GM12872 (cell line): ENCODE data around the gene PARVB.

Experiments used
- TF ChIP-seq, protein P1 (sequence below): IDR thresholded peaks from 3 replicates; pipeline ENCODE4 v1.5.1; 2011; ENCODE audit warnings: low read depth, mild to moderate bottlenecking, low read length, moderate library complexity; ENCODE audit not compliant: insufficient read depth

Gene PARVB

DNA sequence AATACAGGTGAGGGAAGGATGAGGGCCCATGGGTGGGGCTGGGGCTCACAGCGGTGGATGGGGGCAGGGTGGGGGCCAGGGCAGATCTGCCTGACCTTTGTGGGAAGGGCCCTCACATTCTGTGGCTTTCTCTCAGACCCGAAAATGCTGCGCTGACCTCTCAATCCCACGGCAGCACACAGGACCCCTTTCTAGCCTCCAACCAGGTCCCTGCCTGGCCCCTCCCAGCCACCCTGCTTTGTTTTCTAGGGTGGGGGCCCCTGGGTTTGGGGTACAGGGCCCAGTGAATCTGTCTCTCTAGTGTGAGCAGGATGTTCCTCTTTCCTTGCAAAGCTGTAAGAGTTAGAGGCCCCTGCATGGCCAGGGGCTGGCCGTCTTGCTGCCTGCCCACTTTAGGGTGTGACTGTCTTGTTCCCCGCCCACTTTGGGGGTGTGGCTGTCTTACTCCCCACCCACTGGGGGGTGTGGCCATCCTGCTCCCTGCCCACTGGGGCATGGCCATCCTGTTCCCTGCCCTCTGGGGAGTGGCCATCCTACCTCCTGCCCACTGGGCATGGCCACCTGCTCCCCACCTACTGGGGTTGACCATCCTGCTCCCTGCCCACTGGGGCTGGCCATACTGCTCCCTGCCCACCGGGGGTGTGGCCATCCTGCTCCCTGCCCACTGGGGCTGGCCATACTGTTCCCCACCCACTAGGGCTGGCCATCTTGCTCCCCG is 168.2 kb downstream of the PARVB start:
- TF ChIP-seq, protein P1, sequence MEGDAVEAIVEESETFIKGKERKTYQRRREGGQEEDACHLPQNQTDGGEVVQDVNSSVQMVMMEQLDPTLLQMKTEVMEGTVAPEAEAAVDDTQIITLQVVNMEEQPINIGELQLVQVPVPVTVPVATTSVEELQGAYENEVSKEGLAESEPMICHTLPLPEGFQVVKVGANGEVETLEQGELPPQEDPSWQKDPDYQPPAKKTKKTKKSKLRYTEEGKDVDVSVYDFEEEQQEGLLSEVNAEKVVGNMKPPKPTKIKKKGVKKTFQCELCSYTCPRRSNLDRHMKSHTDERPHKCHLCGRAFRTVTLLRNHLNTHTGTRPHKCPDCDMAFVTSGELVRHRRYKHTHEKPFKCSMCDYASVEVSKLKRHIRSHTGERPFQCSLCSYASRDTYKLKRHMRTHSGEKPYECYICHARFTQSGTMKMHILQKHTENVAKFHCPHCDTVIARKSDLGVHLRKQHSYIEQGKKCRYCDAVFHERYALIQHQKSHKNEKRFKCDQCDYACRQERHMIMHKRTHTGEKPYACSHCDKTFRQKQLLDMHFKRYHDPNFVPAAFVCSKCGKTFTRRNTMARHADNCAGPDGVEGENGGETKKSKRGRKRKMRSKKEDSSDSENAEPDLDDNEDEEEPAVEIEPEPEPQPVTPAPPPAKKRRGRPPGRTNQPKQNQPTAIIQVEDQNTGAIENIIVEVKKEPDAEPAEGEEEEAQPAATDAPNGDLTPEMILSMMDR = no peak

DNA sequence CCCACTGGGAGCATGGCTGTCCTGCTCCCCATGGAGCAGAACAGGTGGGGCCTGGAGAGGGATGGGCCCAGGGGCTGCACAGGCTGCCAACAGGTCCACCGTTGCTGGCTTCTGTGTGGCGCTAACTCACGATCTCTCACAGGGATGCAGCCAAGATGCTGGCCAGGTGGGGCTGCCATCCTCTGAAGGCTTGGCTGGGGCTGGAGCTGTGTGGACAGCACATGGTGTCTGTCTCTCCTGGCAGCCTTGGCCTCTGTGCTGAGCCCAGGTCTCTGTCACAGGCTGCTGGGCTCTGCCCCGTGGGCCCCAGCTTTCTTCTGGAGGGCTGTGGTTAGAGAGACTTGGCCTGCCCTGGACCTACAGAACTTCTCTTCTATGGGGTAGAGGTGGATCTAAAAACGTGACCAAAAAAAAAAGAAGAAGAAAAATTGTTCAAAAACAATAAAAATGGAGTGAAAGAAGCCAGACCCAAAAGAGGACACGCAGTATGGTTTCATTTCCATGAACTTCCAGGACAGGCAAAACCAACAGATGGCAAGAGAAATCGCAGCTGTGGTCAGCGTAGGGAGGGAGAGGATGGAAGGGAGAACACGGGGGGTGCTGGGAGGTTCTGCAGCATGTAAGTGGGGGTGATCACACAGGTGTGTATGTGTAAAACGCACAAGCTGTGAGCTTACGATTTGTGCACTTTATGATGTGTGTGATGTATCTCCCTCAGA is 168.9 kb downstream of the PARVB start:
- TF ChIP-seq, protein P1 = no peak

DNA sequence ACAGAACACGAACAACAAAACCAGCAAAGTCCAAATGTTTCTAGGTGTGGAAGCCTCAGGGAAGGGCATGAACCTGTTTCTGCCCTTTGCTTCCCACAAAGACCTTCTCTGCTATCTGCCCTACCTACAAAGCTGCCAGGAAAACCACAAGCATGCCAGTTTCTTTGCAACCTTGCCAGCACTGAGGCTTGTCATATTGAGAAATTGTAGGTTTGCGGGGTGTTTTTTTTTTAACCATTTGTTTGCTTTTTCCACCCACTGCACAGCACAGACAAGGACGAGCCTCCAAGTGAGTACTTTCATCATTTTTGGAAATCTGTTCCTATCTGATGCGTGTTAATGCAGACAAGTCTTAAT is 169.4 kb downstream of the PARVB start:
- TF ChIP-seq, protein P1 = no peak

DNA sequence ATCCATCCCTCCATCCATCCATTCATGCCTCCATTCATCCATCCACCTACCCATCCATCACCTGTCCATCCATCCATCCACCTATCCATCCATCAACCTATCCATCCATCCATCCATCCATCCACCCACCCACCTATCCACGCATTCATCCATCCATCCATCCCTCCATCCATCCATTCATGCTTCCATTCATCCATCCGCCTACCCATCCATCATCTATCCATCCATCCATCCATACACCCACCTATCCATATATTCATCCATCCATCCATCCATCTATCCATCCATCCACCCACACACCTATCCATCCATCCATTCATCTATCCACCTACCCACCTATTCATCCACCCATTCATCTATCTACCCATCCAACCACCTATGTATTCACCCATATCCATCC is 170.5 kb downstream of the PARVB start:
- TF ChIP-seq, protein P1 = no peak

DNA sequence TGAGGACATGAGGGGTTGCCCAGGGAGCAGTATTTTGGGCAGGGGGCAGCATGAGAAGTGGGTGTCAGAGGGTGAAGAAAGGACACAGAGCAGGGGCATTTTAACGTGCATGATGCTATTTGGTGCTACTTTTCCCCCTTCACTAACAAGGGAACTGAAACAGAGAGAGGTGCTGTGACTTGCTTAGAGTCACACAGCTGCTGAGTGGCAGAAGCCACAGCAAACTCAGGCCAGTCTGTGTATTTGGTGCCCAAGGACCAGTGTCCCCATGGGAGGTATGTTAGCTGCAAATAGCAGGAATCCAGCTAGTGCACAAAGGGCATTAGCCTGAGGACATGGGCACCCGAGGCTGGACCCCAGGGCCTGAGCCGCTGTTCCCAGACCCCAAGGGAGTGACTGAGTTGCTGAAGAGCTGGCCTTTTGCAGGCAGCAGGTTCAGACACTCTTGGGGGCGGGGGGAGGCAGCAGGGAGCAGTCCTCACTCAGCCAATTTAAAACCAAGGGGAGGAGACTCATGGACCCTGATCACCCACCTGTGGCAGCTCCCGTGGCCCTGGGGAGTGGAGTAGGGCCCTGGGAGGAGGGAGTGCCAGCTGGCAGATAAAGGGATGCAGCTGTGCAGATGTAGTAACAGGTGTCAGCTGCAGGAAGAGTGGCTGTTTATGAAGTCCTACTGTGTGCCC is 171.2 kb downstream of the PARVB start:
- TF ChIP-seq, protein P1 = no peak

DNA sequence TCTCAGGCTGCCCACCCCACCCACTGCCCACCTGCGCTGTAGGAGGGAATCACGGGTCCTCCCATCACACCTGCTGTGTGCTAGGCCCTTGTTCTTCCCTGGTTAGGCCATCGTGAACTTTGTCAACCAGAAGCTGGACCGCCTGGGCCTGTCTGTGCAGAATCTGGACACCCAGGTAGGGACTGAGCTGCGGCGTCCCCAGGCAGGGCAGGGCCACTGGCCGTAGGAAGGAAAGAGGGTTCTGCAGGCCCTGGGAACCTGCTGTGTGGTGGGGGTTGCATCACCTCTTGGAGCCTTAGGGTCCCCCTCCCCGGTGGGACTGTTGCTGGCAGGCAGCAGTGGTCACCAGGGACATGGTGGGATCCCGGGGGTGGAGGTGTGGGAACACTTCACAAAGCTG is 172.1 kb downstream of the PARVB start:
- TF ChIP-seq, protein P1 = no peak

DNA sequence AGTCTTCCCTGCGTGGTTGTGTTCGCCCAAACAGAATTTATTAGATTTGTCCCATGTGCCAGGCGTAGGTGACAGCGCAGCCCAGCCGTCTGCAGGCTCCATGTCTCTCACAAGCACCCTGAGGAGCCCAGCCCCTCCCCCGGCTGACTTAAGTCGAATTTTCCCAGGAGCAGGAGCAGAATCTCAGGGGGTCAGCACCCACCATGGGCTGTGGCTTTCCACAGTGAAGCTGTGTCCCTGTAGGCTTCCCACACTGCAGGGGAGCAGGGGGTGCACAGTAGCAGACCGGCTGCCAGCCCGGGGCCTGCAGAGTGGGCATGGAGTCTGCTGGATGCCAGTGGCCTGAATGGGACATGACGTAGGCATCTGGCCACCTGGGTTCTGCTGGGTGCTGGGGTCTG is 172.6 kb downstream of the PARVB start:
- TF ChIP-seq, protein P1 = no peak
